LNCaP clone FGC (cell line): ENCODE results near the gene PFDN1.

Experiments used
- DNase-seq: peaks from one replicate; pipeline ENCODE4 v3.0.0-alpha.2; 2011; ENCODE audit warnings: low read depth
- H3K4me3 ChIP-seq: 2 replicates; pipeline ENCODE4 v1.5.1; 2011; ENCODE audit warnings: mild to moderate bottlenecking, low read depth, low read length, control low read depth
- CTCF ChIP-seq: IDR thresholded peaks from 2 replicates; pipeline ENCODE4 v1.5.1; 2012; ENCODE audit warnings: mild to moderate bottlenecking; ENCODE audit not compliant: control insufficient read depth, insufficient read depth; ENCODE audit errors: extremely low read depth

PFDN1 gene

GRCh38 chr5:140321796-140322195 is 18.9 kb upstream of the PFDN1 start:
- DNase-seq, result no peak
- H3K4me3 ChIP-seq, result no peak overlapping the region
- TF ChIP-seq CTCF, result no peak

- no peak overlapping the region for H3K4me3 ChIP-seq
- DNase-seq, result no peak
- no peak for TF ChIP-seq CTCF
Measured at GRCh38 chr5:140319833-140320232, 16.9 kb upstream of the PFDN1 start.

GRCh38 chr5:140318792-140319191 is 15.9 kb upstream of the PFDN1 start:
- no peak for TF ChIP-seq CTCF
- no peak for DNase-seq

GRCh38 chr5:140317859-140318258 is 15.0 kb upstream of the PFDN1 start:
- no peak overlapping the region for H3K4me3 ChIP-seq
- no peak for DNase-seq
- no peak for TF ChIP-seq CTCF

More at GRCh38 chr5:140318792-140319191, 15.9 kb upstream of the PFDN1 start:
- H3K4me3 ChIP-seq, result no peak overlapping the region

GRCh38 chr5:140312791-140313189 is 9.9 kb upstream of the PFDN1 start:
- DNase-seq, result no peak
- no peak for TF ChIP-seq CTCF
- H3K4me3 ChIP-seq, result no peak overlapping the region

- H3K4me3 ChIP-seq, result no peak overlapping the region
- no peak for DNase-seq
- no peak for TF ChIP-seq CTCF
Measured at GRCh38 chr5:140312067-140312790, 9.3 kb upstream of the PFDN1 start.

GRCh38 chr5:140311011-140311467 is 8.1 kb upstream of the PFDN1 start:
- DNase-seq, result no peak

More at GRCh38 chr5:140311011-140311467, 8.1 kb upstream of the PFDN1 start:
- no peak overlapping the region for H3K4me3 ChIP-seq
- no peak for TF ChIP-seq CTCF
